ENCODE data around the gene SFXN2.
A peak's percentile ranks its signal among the peaks of the same experiment; 100 is the strongest.
"Not testable (repeated sequence)": the region's sequence is repeated elsewhere in the genome, so short reads cannot be mapped to it uniquely, and the experiment has no call there.

SFXN2 gene

GRCh38 chr10:102758240-102758932 is 44.0 kb downstream of the SFXN2 start:
- DNase-seq: no peak

- not testable (repeated sequence) for DNase-seq
Observed at GRCh38 chr10:102758933-102759262, 44.5 kb downstream of the SFXN2 start.

- DNase-seq: no peak
Observed at GRCh38 chr10:102759497-102760210, 45.2 kb downstream of the SFXN2 start.

- no peak for DNase-seq
Observed at GRCh38 chr10:102761981-102762380, 47.5 kb downstream of the SFXN2 start.

- DNase-seq: no peak
Observed at GRCh38 chr10:102762401-102763015, 48.1 kb downstream of the SFXN2 start.

GRCh38 chr10:102763037-102763607 is 48.7 kb downstream of the SFXN2 start:
- DNase-seq: no peak

- no peak for DNase-seq
Observed at GRCh38 chr10:102764470-102765161, 50.2 kb downstream of the SFXN2 start.

- DNase-seq: no peak
Observed at GRCh38 chr10:102765336-102765735, 50.9 kb downstream of the SFXN2 start.

- DNase-seq: no peak
Observed at GRCh38 chr10:102767428-102768160, 53.2 kb downstream of the SFXN2 start.

- DNase-seq: no peak
Observed at GRCh38 chr10:102769375-102770107, 55.1 kb downstream of the SFXN2 start.

- DNase-seq: no peak
Observed at GRCh38 chr10:102770108-102770482, 55.7 kb downstream of the SFXN2 start.

GRCh38 chr10:102770792-102771191 is 56.4 kb downstream of the SFXN2 start:
- no peak for DNase-seq

GRCh38 chr10:102773320-102773719 is 58.9 kb downstream of the SFXN2 start:
- no peak for DNase-seq

- no peak for DNase-seq
Observed at GRCh38 chr10:102773986-102774385, 59.5 kb downstream of the SFXN2 start.

- DNase-seq: no peak
Observed at GRCh38 chr10:102775201-102775934, 60.9 kb downstream of the SFXN2 start.

GRCh38 chr10:102775935-102776669 is 61.7 kb downstream of the SFXN2 start:
- no peak for DNase-seq

- DNase-seq: peak; percentile 43
Observed at GRCh38 chr10:102776779-102777456, 62.5 kb downstream of the SFXN2 start.

- no peak for DNase-seq
Observed at GRCh38 chr10:102777711-102778453, 63.4 kb downstream of the SFXN2 start.

- no peak for DNase-seq
Observed at GRCh38 chr10:102778781-102779180, 64.3 kb downstream of the SFXN2 start.

Data from DMS 273 treated with DMSO at 0.1 percent for 48 hours (cell line).